H1 (cell line): ENCODE results near the gene LEMD1. TPM values are rescaled to one million over a fixed set of nuclear protein-coding genes. Genes with fewer than 3 reads are reported as not detected.

Experiments used
- CTCF ChIA-PET: fragments of 300-600 bp; sonication (Branson Sonifier 250); formaldehyde crosslinking; loops from one replicate; lab custom pipeline; 2021; ENCODE audit not compliant: partially characterized antibody; lab: Charles Lee
- POLR2A ChIA-PET: fragments of 300-600 bp; sonication (Branson Sonifier 250); formaldehyde crosslinking; loops from one replicate; lab custom pipeline; 2021; ENCODE audit warnings: inconsistent platforms; ENCODE audit not compliant: partially characterized antibody; lab: Charles Lee
- DNase-seq, 2 experiments: peaks; one replicate each; pipeline versions ENCODE4 v3.0.0 to v3.0.0-alpha.2; 2010 to 2022; ENCODE audit warnings: low spot score in 2 of 2, low read depth in 1 of 2, mixed read lengths in 1 of 2
- FAIRE-seq: peaks from 2 replicates; lab custom pipeline; 2011; peaks lifted over from hg19 to GRCh38; lab: Jason Lieb, UNC
- H2AFZ ChIP-seq: 2 replicates; pipeline ENCODE4 v1.8.1; 2012; ENCODE audit warnings: low read length, inconsistent platforms
- H2AK5ac ChIP-seq: 2 replicates; pipeline ENCODE4 v1.6.1; 2013; ENCODE audit warnings: low read depth, low read length
- H2BK120ac ChIP-seq: replicated peaks from 2 replicates; pipeline ENCODE3; 2013; ENCODE audit warnings: low read depth, low read length, inconsistent platforms
- H2BK12ac ChIP-seq: 2 replicates; pipeline ENCODE4 v1.6.1; 2013; ENCODE audit warnings: low read depth, low read length
- H2BK15ac ChIP-seq: 2 replicates; pipeline ENCODE4 v1.6.1; 2013; ENCODE audit warnings: low read length
- H2BK20ac ChIP-seq: 2 replicates; pipeline ENCODE4 v1.6.1; 2013; ENCODE audit warnings: low read length
- H2BK5ac ChIP-seq: 2 replicates; pipeline ENCODE4 v1.6.1; 2013; ENCODE audit warnings: low read depth, low read length
- H3K14ac ChIP-seq: 2 replicates; pipeline ENCODE4 v1.6.1; 2013; ENCODE audit warnings: inconsistent platforms; ENCODE audit not compliant: insufficient read length
- H3K18ac ChIP-seq: 2 replicates; pipeline ENCODE4 v1.6.1; 2013; ENCODE audit warnings: low read length; ENCODE audit errors: extremely low read depth
- H3K23ac ChIP-seq: 2 replicates; pipeline ENCODE4 v1.6.1; 2013; ENCODE audit warnings: inconsistent platforms; ENCODE audit not compliant: insufficient read length
- H3K23me2 ChIP-seq: 2 replicates; pipeline ENCODE4 v1.6.1; 2013; ENCODE audit warnings: low read depth, low read length
- H3K27ac ChIP-seq: 2 replicates; pipeline ENCODE4 v1.6.1; 2011; ENCODE audit warnings: low read depth, low read length, inconsistent platforms
- H3K27me3 ChIP-seq, 4 experiments: replicated peaks in 1 of 4; 1 replicate in 1 of 4; 2 replicates in 3 of 4; pipeline versions ENCODE4 v1.6.1 to v1.8.1; 2011 to 2013; ENCODE audit warnings: low read length in 3 of 4, mild to moderate bottlenecking in 3 of 4, inconsistent platforms in 2 of 4, mixed read lengths in 2 of 4, moderate library complexity in 1 of 4; ENCODE audit not compliant: control insufficient read depth in 3 of 4, insufficient read depth in 3 of 4; ENCODE audit errors: extremely low read depth in 1 of 4
- H3K36me3 ChIP-seq, 4 experiments: 2 replicates each; pipeline versions ENCODE4 v1.6.1 to v1.8.1; 2011 to 2013; ENCODE audit warnings: mild to moderate bottlenecking in 4 of 4, low read length in 3 of 4, moderate library complexity in 2 of 4, control low read depth in 1 of 4, inconsistent platforms in 1 of 4; ENCODE audit not compliant: insufficient read depth in 4 of 4, control insufficient read depth in 2 of 4
- H3K4ac ChIP-seq: replicated peaks from 2 replicates; pipeline ENCODE3; 2013; ENCODE audit warnings: low read length, low read depth, mixed read lengths, inconsistent platforms; ENCODE audit not compliant: insufficient read length
- H3K4me1 ChIP-seq, 4 experiments: replicated peaks in 1 of 4; 1 replicate in 1 of 4; 2 replicates in 3 of 4; pipeline versions ENCODE4 v1.6.1 to v1.8.1; 2011 to 2013; ENCODE audit warnings: low read length in 3 of 4, inconsistent platforms in 2 of 4, mixed read lengths in 1 of 4; ENCODE audit not compliant: insufficient read depth in 4 of 4, control insufficient read depth in 3 of 4
- H3K4me2 ChIP-seq, 2 experiments: 2 replicates each; pipeline versions ENCODE4 v1.6.1 to v1.8.1; 2011 to 2013; ENCODE audit warnings: low read depth in 2 of 2, low read length in 2 of 2, control low read depth in 1 of 2, inconsistent platforms in 1 of 2, mild to moderate bottlenecking in 1 of 2; ENCODE audit not compliant: insufficient read depth in 1 of 2
- H3K4me3 ChIP-seq, 4 experiments: fragments of 200-600, 300-600 bp in 1 of 4; sonication (generic), shearing (Covaris generic), sonication (Bioruptor Twin) in 1 of 4; 2 replicates each; pipeline versions ENCODE4 v1.5.1 to v1.8.1; 2011 to 2016; ENCODE audit warnings: low read length in 4 of 4, low read depth in 3 of 4, control low read depth in 2 of 4, inconsistent platforms in 2 of 4, mild to moderate bottlenecking in 2 of 4, mixed read lengths in 1 of 4, moderate library complexity in 1 of 4; ENCODE audit not compliant: insufficient read depth in 2 of 4; ENCODE audit errors: extremely low read depth in 1 of 4
- H3K56ac ChIP-seq: replicated peaks from 2 replicates; pipeline ENCODE3; 2013; ENCODE audit warnings: low read depth, mild to moderate bottlenecking, mixed read lengths, low read length, inconsistent platforms; ENCODE audit not compliant: insufficient read length
- H3K79me1 ChIP-seq: 2 replicates; pipeline ENCODE4 v1.6.1; 2013; ENCODE audit warnings: low read depth, low read length, control low read depth
- H3K79me2 ChIP-seq, 2 experiments: 2 replicates each; pipeline versions ENCODE4 v1.6.1 to v1.8.1; 2012 to 2013; ENCODE audit warnings: low read length in 2 of 2, mild to moderate bottlenecking in 2 of 2, inconsistent platforms in 1 of 2; ENCODE audit not compliant: insufficient read depth in 2 of 2, control insufficient read depth in 1 of 2
- H3K9ac ChIP-seq, 4 experiments: replicated peaks in 1 of 4; 1 replicate in 1 of 4; 2 replicates in 3 of 4; pipeline versions ENCODE4 v1.6.1 to v1.8.1; 2011 to 2013; ENCODE audit warnings: low read depth in 3 of 4, low read length in 3 of 4, control low read depth in 2 of 4, mild to moderate bottlenecking in 2 of 4, moderate library complexity in 2 of 4, inconsistent platforms in 1 of 4; ENCODE audit errors: extremely low read depth in 1 of 4
- H3K9me3 ChIP-seq, 2 experiments: 2 replicates each; pipeline versions ENCODE4 v1.6.1 to v1.8.1; 2012 to 2013; ENCODE audit warnings: mild to moderate bottlenecking in 2 of 2, moderate library complexity in 2 of 2, control low read depth in 1 of 2, inconsistent platforms in 1 of 2, low read depth in 1 of 2, low read length in 1 of 2, mixed read lengths in 1 of 2; ENCODE audit not compliant: insufficient read depth in 2 of 2
- H4K20me1 ChIP-seq, 2 experiments: replicated peaks in 1 of 2; 2 replicates each; pipeline versions ENCODE3 to v1.8.1; 2011 to 2013; ENCODE audit warnings: inconsistent platforms in 2 of 2, low read length in 2 of 2, mild to moderate bottlenecking in 1 of 2; ENCODE audit not compliant: insufficient read depth in 2 of 2, control insufficient read depth in 1 of 2
- H4K5ac ChIP-seq: 2 replicates; pipeline ENCODE4 v1.6.1; 2013; ENCODE audit warnings: low read length, low read depth, mixed read lengths, inconsistent platforms; ENCODE audit not compliant: insufficient read length
- H4K8ac ChIP-seq: 2 replicates; pipeline ENCODE4 v1.8.0; 2013; ENCODE audit warnings: mild to moderate bottlenecking, moderate library complexity, low read length, inconsistent platforms; ENCODE audit not compliant: insufficient read depth; ENCODE audit errors: extremely low read depth
- H4K91ac ChIP-seq: replicated peaks from 2 replicates; pipeline ENCODE3; 2013; ENCODE audit warnings: low read length, mixed read lengths, inconsistent platforms; ENCODE audit not compliant: insufficient read length
- BCL11A ChIP-seq, 2 experiments: IDR thresholded peaks; one replicate each; pipeline ENCODE4 v1.6.1; 2011; ENCODE audit warnings: low read depth in 2 of 2, low read length in 2 of 2, mild to moderate bottlenecking in 2 of 2
- NANOG ChIP-seq: IDR thresholded peaks from 2 replicates; pipeline ENCODE4 v1.6.1; 2011; ENCODE audit warnings: low read length, low read depth, mild to moderate bottlenecking, inconsistent platforms; ENCODE audit not compliant: insufficient read depth, poor library complexity, severe bottlenecking
- SIN3A ChIP-seq, 2 experiments: IDR thresholded peaks in 1 of 2; conservative IDR thresholded peaks in 1 of 2; 2 replicates each; pipeline ENCODE4 v1.6.1; 2011 to 2012; ENCODE audit warnings: low read length in 2 of 2, improper control_type of control experiment in 1 of 2, low read depth in 1 of 2, mild to moderate bottlenecking in 1 of 2
- TAF1 ChIP-seq: IDR thresholded peaks from 2 replicates; pipeline ENCODE4 v1.6.1; 2011; ENCODE audit warnings: mild to moderate bottlenecking, low read depth, low read length
- WGBS, 2 experiments: shearing (Covaris generic) in 1 of 2; methylation state at CpG; one replicate each; pipeline versions ENCODE4 v1.1.6 to v1.1.7; 2013 to 2015; ENCODE audit warnings: low lambda C conversion rate in 2 of 2, mixed read lengths in 2 of 2, inconsistent platforms in 1 of 2, low coverage in 1 of 2, missing lambda C conversion rate in 1 of 2; ENCODE audit not compliant: insufficient replicate concordance in 2 of 2, insufficient coverage in 1 of 2, insufficient read length in 1 of 2; ENCODE audit errors: extremely low coverage in 1 of 2, missing lambda C conversion rate in 1 of 2; 5-methylcytosine and 5-hydroxymethylcytosine counted together
- long read RNA-seq, 2 experiments: library from RNA in 1 of 2; library from capped mRNA in 1 of 2; stranded (forward); transcript quantifications; one replicate each; pipeline ENCODE4 v2.0.0, GENCODE V29; 2021; ENCODE audit warnings: inconsistent platforms in 1 of 2
- polyA minus RNA-seq, 3 experiments: library from RNA; depleted of rRNA, polyadenylated mRNA; stranded (reverse); fragments of >200 nt; gene quantifications; 1 replicate in 2 of 3; 2 replicates in 1 of 3; pipeline ENCODE4 v1.2.3, GENCODE V29; 2011
- polyA plus RNA-seq, 7 experiments: library from polyadenylated mRNA; depleted of rRNA in 3 of 7; stranded (reverse) in 5 of 7; unstranded in 2 of 7; fragments of >200 nt in 5 of 7; fragments of 200-250 nt in 2 of 7; gene quantifications; 1 replicate in 5 of 7; 2 replicates in 1 of 7; 4 replicates in 1 of 7; pipeline versions ENCODE4 v1.2.1 to v1.2.3, GENCODE V29; 2011 to 2013; ENCODE audit warnings: missing spikeins in 2 of 7, mixed read lengths in 2 of 7
- total RNA-seq: library from RNA; stranded (reverse); fragmentation: NEBNext Ultra II Directional; extraction: Animal tissue kit (Norgen Biotek cat#: 25700); gene quantifications from 2 replicates; pipeline ENCODE4 v1.2.1, GENCODE V29; 2021
- TF ChIP-seq, protein P1 (sequence below): IDR thresholded peaks from 2 replicates; pipeline ENCODE4 v1.6.1; 2012; ENCODE audit warnings: inconsistent platforms

LEMD1 gene, protein sequence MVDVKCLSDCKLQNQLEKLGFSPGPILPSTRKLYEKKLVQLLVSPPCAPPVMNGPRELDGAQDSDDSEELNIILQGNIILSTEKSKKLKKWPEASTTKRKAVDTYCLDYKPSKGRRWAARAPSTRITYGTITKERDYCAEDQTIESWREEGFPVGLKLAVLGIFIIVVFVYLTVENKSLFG
- 9.7 and 10.5 TPM in 2 replicates for total RNA-seq
- 10.0 and 10.8 TPM in 2 replicates for polyA plus RNA-seq (2011; rRNA removed)
- polyA plus RNA-seq (2011; cell fraction: cytosol; rRNA removed), result 10.9 TPM
- polyA plus RNA-seq (2011; cell fraction: nucleus; rRNA removed), result 23.6 TPM
- 10.3 to 15.4 TPM (median 12.6 TPM) in 4 replicates for polyA plus RNA-seq (2012, experiment 1 of 2)
- polyA plus RNA-seq (2012, experiment 2 of 2), result 7.8 TPM
- 6.0 TPM for polyA plus RNA-seq (2013, experiment 1 of 2)
- 5.7 TPM for polyA plus RNA-seq (2013, experiment 2 of 2)
- polyA minus RNA-seq (2011; rRNA and poly(A)+ RNA removed), result 14.7 and 17.6 TPM in 2 replicates
- 13.7 TPM for polyA minus RNA-seq (2011; cell fraction: cytosol; rRNA and poly(A)+ RNA removed)
- polyA minus RNA-seq (2011; cell fraction: nucleus; rRNA and poly(A)+ RNA removed), result 13.6 TPM
- long read RNA-seq, experiment 1, partial matches to known transcripts, result 0 of 3 reads
- long read RNA-seq, experiment 1, other reads (novel, unspliced or antisense), result 2 of 3 reads
- long read RNA-seq, experiment 2, partial matches to known transcripts, result 0 of 4 reads
- long read RNA-seq, experiment 2, other reads (novel, unspliced or antisense), result 2 of 4 reads

DNA sequence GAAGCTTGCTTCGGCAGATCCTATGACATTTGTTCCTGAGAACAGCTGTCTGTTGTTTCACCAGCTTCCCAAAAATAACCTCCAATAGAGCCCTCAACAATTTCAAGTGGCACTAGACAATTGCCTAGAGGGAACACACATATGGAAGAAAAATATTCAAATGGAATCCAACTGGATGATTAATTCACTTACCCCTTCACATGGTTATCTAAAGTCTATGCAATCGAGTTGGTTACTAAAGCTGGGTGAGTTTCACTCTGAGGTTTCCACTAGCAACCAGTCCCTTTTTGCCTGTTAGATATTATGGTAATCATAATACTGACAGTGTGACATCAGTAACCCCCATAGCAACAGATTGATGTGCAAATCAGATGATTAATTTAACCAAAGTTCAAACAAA lies at the start of gene LEMD1:
TSS of gene LEMD1 (minus strand) at position 259 of the 400 bp plus-strand sequence. CDS start 1,520 bp downstream, outside the sequence.
- Histone ChIP-seq H3K79me1 (no peaks in the 10 kb centered on the region), H2AFZ (no peak within 1 kb of the TSS), H2BK15ac (no peak within 1 kb of the TSS), H4K5ac (no peak within 1 kb of the TSS), H2BK12ac (no peak within 1 kb of the TSS), H2AK5ac (no peak within 1 kb of the TSS), H3K79me2 (no peaks in the 10 kb centered on the region), H3K27ac (no peak within 1 kb of the TSS), H4K91ac (no peak within 1 kb of the TSS), H3K4me3 (no peak within 1 kb of the TSS), H3K4ac (no peak within 1 kb of the TSS), H3K9me3 (no peaks in the 10 kb centered on the region), H2BK5ac (no peak within 1 kb of the TSS), H2BK120ac (no peak within 1 kb of the TSS), H3K23me2 (no peaks in the 10 kb centered on the region), H4K8ac (no peak within 1 kb of the TSS), H3K9ac (no peak within 1 kb of the TSS), H3K4me1 (peaks cover 0 to 7% (median 2%) of the 10 kb centered on the region in 4 experiments; a peak in 4 of 7 replicates), H3K36me3 (no peaks in the 10 kb centered on the region), H4K20me1 (no peaks in the 10 kb centered on the region), H3K4me2 (no peak within 1 kb of the TSS), H3K56ac (no peak within 1 kb of the TSS), H2BK20ac (no peak within 1 kb of the TSS), H3K23ac (no peak within 1 kb of the TSS), H3K18ac (no peak within 1 kb of the TSS), H3K27me3 (no peaks in the 10 kb centered on the region; a peak in 1 of 7 replicates), H3K14ac (no peak within 1 kb of the TSS)
- CTCF ChIA-PET, result interaction anchor here (0.7 to 21.5 kb wide), 6 partner anchors 7 to 101 kb away, joined by 3 to 479 read pairs (median 78); partner anchors contain the start of gene BLACAT1
- TF ChIP-seq SIN3A (conservative IDR thresholded peaks at IDR 0.05 in 1 of 2, IDR thresholded peaks at IDR 0.05 in 1 of 2; ENCODE audit: low read depth in 1 of 2, low read length in 2 of 2), result no peak
- TF ChIP-seq TAF1, result no peak
- TF ChIP-seq BCL11A (IDR thresholded peaks at IDR 0.05; ENCODE audit: low read depth in 2 of 2, low read length in 2 of 2), result no peak
- no peak for TF ChIP-seq NANOG
- TF ChIP-seq, protein P1, sequence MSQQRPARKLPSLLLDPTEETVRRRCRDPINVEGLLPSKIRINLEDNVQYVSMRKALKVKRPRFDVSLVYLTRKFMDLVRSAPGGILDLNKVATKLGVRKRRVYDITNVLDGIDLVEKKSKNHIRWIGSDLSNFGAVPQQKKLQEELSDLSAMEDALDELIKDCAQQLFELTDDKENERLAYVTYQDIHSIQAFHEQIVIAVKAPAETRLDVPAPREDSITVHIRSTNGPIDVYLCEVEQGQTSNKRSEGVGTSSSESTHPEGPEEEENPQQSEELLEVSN, result no peak
- no peak for DNase-seq
- 83% methylated on average over 2 of the region's 2 CpGs; no CpG with 5 or more reads in 1 of the 2 experiments for WGBS, 2 experiments
- POLR2A ChIA-PET, result interaction anchor here (1.0 to 1.3 kb wide), 2 partner anchors 13 to 14 kb away, joined by 3 read pairs; no protein-coding TSS in a partner anchor
- no peak for FAIRE-seq
